ENCODE measurements around the gene AOX1.

DNA sequence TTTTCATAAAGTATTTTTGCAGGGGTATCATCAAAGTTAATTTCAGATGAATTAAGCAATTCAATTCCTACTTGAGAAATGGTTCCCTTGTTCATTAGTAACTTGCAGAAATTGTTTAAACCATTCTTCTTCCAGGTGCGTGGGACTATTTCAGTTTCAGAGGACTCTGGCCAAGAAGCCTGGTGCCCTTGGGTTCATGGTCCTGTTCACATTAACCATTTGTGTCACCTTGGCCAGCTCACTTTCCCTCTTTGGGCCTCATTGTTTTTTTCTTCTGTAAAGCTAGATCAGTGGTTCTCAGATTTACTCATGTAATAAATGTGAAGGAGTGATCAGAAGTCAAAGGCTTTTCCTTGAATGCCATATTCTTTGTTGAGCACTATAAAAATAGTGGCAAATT lies 113.5 kb downstream of the AOX1 start:
- TF ChIP-seq, protein P1, sequence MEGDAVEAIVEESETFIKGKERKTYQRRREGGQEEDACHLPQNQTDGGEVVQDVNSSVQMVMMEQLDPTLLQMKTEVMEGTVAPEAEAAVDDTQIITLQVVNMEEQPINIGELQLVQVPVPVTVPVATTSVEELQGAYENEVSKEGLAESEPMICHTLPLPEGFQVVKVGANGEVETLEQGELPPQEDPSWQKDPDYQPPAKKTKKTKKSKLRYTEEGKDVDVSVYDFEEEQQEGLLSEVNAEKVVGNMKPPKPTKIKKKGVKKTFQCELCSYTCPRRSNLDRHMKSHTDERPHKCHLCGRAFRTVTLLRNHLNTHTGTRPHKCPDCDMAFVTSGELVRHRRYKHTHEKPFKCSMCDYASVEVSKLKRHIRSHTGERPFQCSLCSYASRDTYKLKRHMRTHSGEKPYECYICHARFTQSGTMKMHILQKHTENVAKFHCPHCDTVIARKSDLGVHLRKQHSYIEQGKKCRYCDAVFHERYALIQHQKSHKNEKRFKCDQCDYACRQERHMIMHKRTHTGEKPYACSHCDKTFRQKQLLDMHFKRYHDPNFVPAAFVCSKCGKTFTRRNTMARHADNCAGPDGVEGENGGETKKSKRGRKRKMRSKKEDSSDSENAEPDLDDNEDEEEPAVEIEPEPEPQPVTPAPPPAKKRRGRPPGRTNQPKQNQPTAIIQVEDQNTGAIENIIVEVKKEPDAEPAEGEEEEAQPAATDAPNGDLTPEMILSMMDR (IDR thresholded peaks at IDR 0.05; ENCODE audit: borderline replicate concordance, extremely low read depth, low read length, poor library complexity, severe bottlenecking), result no peak
- TF ChIP-seq EZH2 (IDR thresholded peaks at IDR 0.05; ENCODE audit: borderline replicate concordance, low read depth, low read length, severe bottlenecking), result no peak

Measured in DND-41 (cell line).